Measurements from ENCODE around the gene OR2A7.
"Not testable (repeated sequence)": the region's sequence is repeated elsewhere in the genome, so short reads cannot be mapped to it uniquely, and the experiment has no call there.

GRCh38 chr7:144292384-144293161 is 28.0 kb upstream of the OR2A7 start:
- TF ChIP-seq YY1 (IDR thresholded peaks at IDR 0.05; ENCODE audit: insufficient read depth, insufficient read length); ZNF274 (IDR thresholded peaks at IDR 0.05; ENCODE audit: low read depth, low read length): not testable (repeated sequence)

All from NT2/D1 (cell line).